ENCODE measurements around the gene DHX34.

DHX34 gene

GRCh38 chr19:47417746-47418691, 68.9 kb downstream of the DHX34 start:
- peak; percentile 16 for DNase-seq (ENCODE audit: low read depth)

- no peak for DNase-seq (ENCODE audit: low read depth)
Measured at GRCh38 chr19:47418692-47419029, 69.5 kb downstream of the DHX34 start.

- no peak for DNase-seq (ENCODE audit: low read depth)
Measured at GRCh38 chr19:47419030-47419783, 70.1 kb downstream of the DHX34 start, which contains the start of gene MEIS3. TSS of gene MEIS3 (minus strand) at chr19:47419527. CDS start at chr19:47419081, 446 bp downstream.

- no peak for DNase-seq (ENCODE audit: low read depth)
Measured at GRCh38 chr19:47419789-47420188, 70.7 kb downstream of the DHX34 start.

DNA sequence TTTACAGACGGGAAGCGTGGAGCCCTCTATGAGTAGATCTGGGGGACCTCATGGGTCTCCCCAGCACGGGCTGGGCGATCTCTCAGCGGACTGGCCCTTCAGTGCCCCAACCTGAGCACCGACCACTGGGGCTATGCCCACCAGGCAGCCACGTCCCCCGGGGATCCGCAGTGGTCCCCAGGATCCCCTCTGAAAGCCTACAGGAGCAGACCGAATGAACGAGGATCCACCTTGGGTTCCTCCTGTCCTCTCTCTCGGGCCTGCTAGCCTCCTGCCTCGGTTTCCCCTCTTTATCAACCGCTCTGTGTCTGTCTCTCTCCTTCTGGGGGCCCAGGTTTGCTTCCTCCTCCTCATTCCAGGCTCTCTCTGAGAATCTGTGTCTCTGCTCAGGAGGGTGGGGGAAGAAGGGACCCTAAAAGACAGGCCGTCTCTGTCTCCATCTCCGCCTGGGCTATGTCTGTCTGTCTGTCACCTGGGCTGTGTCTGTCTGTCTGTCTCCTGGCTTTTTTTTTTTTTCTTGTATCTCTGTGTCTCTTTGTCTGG, 72.2 kb downstream of the DHX34 start:
- DNase-seq (ENCODE audit: low read depth): no peak

GRCh38 chr19:47421844-47422395, 72.8 kb downstream of the DHX34 start:
- no peak for DNase-seq (ENCODE audit: low read depth)

DNA sequence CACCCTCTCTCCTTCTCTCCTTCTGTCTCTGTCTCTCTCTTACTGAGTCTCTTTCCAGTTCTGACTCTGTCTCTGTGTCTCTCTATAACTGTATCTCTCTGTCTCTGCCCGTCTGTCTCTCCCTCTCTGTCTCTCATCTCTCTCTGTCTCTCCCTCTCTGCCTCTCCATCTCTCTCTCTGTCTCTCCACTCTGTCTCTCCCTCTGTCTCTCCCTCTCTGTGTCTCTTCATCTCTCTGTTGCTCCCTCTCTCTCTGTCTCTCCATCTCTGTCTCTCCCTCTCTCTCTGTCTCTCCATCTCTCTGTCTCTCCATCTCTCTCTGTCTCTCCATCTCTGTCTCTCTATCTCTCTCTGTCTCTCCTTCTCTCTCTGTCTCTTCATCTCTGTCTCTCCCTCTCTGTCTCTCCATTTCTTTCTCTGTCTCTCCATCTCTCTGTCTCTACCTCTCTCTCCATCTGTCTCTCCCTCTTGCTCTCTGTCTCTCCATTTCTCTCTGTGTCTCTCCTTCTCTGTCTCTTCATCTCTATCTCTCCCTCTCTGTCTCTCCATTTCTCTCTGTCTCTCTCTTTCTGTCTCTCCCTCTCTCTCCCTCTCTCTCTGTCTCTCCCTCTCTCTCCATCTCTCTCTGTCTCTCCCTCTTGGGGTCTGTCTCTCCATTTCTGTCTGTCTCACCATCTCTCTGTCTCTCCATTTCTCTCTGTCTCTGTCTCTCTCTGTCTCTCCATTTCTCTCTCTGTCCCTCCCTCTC, 73.5 kb downstream of the DHX34 start:
- DNase-seq (ENCODE audit: low read depth): no peak

GRCh38 chr19:47423203-47423882, 74.2 kb downstream of the DHX34 start:
- no peak for DNase-seq (ENCODE audit: low read depth)

DNA sequence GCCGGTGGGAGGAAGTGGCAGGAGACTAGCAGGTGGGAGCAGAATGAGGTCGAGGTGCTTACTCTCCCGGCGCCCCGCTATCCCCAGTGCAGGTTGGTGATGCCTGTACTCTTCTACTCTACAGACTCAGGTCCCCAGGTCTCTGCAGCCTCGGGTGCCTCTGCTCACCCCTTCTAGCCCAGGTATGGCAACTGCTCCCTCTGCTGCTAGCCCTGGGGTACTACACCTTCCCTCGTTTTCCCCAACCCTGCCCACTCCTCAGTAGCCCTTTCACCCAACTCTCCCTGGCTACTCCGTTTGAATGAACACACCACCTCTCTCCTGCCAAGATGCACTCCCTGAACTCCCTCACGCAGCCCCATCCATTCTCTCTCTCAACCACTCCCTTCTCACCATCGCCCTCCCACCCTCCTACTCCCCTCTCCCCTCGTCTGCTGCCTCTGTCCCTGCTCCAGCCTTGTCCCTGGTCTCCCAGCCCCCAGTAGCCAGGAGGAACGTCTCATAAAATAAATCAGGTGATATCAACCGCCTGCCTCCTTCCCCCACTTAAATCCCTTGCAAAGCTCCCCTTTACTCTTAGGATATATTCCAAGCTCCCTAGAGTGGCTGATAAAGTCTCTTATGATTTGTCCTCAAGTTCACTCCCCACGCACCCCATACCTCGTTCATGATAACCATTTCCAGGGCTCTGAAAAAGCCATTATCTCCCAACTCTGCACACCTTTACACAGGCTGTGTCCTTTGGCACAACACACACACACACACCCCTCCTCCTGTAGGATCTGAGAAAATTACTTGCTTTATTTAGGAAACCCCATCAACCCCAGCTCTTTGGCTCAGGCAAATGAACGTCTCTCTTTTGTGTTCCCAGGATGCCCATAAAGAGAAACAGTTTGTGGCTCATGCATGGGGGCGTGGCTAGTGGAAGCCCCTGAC, 78.4 kb downstream of the DHX34 start:
- DNase-seq (ENCODE audit: low read depth): peak; percentile 39

DNA sequence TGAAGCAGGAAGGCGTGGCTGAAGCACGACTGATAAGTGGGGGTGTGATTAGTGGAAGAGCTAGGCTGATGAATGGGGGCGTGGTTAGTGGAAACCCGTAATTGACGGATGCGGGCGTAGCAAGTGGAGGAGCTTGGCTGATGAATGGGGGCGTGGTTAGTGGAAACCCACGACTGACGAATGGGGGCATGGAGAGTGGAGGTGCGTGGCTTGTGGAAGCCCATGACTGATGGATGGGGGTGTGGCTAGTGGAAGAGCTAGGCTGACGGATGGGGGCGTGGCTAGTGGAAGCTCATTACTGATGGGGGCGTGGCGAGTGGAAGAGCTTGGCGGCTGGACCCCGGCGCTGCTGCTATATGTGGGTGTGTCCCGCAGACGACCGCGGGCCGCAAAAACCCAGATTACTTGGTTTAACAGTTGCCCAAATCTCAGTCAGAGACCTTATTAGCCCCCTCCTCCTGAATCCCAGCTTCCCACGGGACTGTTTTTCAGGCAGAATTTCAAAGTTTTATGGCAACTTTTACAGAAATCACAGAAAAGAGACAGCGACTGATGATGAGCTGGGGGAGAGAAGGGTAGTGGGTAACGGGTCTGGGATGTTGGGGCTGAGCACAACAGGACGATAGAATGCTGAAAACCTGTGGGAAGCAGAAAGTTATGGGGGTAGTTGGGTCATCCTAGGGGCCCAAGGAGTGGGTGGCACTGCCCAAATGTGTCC, 79.2 kb downstream of the DHX34 start:
- peak; percentile 100 for DNase-seq (ENCODE audit: low read depth)

DNA sequence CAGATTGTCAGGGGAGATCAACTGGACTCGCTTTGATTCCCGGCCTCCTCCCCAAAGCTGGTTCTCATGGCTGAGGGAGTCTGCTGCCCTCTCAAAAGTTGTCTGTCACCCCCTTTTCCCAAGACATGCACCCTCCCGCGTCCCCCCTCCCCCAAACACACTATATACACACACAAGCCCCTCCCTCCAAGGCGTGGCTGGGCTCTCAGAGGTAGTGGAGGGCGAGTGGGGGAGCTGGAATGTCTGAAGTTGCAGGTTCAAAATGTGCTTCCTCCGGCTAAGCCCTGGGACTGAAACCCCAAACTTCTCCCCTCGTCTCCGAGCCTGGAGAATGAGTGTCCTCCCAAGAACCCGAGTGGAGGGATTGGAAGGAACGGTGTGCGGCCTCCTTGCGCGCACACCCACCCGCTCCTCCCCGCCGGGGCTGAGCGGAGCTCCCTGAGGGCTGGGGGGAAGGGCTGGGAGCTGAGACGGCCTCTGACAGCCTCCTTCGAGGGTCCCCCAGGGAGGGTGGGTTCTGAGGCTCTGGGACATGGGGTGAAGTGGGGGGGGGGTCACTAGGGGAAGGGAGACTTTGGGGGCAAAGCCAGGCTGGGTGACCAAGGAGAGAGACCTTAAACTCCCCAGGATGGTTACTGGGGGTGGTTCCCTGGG, 80.2 kb downstream of the DHX34 start:
- no peak for DNase-seq (ENCODE audit: low read depth)

GRCh38 chr19:47430041-47430802, 81.1 kb downstream of the DHX34 start:
- DNase-seq (ENCODE audit: low read depth): peak; percentile 74

DNA sequence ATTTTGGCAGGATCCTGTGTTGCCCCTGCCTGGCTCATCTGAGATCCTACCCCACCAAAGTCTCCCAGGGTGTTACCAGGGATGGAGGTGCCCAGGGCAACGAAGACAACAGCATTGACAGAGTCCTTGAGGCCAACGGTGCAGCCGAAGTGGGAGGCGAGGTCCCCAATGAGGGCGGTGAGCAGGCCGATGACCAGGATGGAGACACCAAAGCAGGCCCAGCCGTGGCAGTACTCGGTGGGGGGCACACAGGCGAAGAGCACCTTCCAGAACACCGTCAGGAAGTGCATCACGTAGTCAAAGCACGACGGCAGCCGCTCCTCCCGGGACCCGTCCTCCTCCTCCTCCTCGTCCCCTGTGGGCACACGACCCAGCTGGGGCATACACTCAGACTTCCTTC, 83.0 kb downstream of the DHX34 start:
- DNase-seq (ENCODE audit: low read depth): no peak

Data from iris pigment epithelial cell (primary cell).